ENCODE measurements around the gene NSUN7. TPM values are rescaled to one million over a fixed set of nuclear protein-coding genes. Genes with fewer than 3 reads are reported as not detected.

The NSUN7 gene
- total RNA-seq, 2 experiments from 2014 or later = 0.16 to 0.23 TPM

GRCh38 chr4:40736910-40737309 lies 12.8 kb upstream of the NSUN7 start:
- POLR2A ChIA-PET = no interaction called here
- ATAC-seq (peak; percentile 30), DNase-seq (no peak)
- Mint-ChIP-seq H3K9me3 (ENCODE audit: low read depth) (no peaks in the 10 kb centered on the region), H3K36me3 (ENCODE audit: low read depth) (no peaks in the 10 kb centered on the region), H3K4me1 (peaks cover 3% of the 10 kb centered on the region), H3K27ac (no peak overlapping the region), H3K27me3 (peaks cover 6% of the 10 kb centered on the region), H3K4me3 (no peak overlapping the region)
- CTCF ChIA-PET = interaction anchor here (0.6 to 4.2 kb wide), 6 partner anchors 104 to 313 kb away, joined by 3 to 13 read pairs (median 4); no protein-coding TSS in a partner anchor
- intact Hi-C loops (cut with DNase I, micrococcal nuclease) = loop anchor here (1.0 to 5.0 kb wide), 4 partner anchors 106 to 187 kb away; no protein-coding TSS in a partner anchor

GRCh38 chr4:40737879-40738278 lies 11.9 kb upstream of the NSUN7 start:
- Mint-ChIP-seq H3K27ac (no peak overlapping the region), H3K4me1 (no peaks in the 10 kb centered on the region), H3K9me3 (ENCODE audit: low read depth) (no peaks in the 10 kb centered on the region), H3K36me3 (ENCODE audit: low read depth) (no peaks in the 10 kb centered on the region), H3K27me3 (peaks cover 6% of the 10 kb centered on the region), H3K4me3 (no peak overlapping the region)
- ATAC-seq (no peak), DNase-seq (no peak)
- CTCF ChIA-PET = interaction anchor here (2.1 to 4.2 kb wide), 3 partner anchors 159 to 187 kb away, joined by 4 to 13 read pairs (median 6); no protein-coding TSS in a partner anchor
- intact Hi-C loops (cut with DNase I, micrococcal nuclease) = loop anchor here (1.0 to 5.0 kb wide), 4 partner anchors 105 to 186 kb away; no protein-coding TSS in a partner anchor
- POLR2A ChIA-PET = no interaction called here

GRCh38 chr4:40739347-40739746 lies 10.4 kb upstream of the NSUN7 start:
- Mint-ChIP-seq H3K27me3 (peaks cover 2% of the 10 kb centered on the region), H3K27ac (no peak overlapping the region), H3K4me3 (no peak overlapping the region), H3K36me3 (ENCODE audit: low read depth) (no peaks in the 10 kb centered on the region), H3K4me1 (peaks cover 3% of the 10 kb centered on the region), H3K9me3 (ENCODE audit: low read depth) (no peaks in the 10 kb centered on the region)
- no peak for ATAC-seq
- ChIA-PET CTCF (interaction anchor here (0.9 to 2.2 kb wide), 2 partner anchors 158 to 185 kb away, joined by 4 to 6 read pairs; no protein-coding TSS in a partner anchor), POLR2A (no interaction called here)
- intact Hi-C loops (cut with DNase I, micrococcal nuclease) = loop anchor here in 1 of 2 experiments (5.0 kb wide), 1 partner anchor 168 kb away; no protein-coding TSS in a partner anchor
- no peak for DNase-seq

GRCh38 chr4:40744218-40744617 lies 5.5 kb upstream of the NSUN7 start:
- no peaks in the 10 kb centered on the region for H3K36me3 Mint-ChIP-seq (ENCODE audit: low read depth)
- CTCF ChIA-PET = interaction anchor here (0.7 kb wide), 1 partner anchor 10 kb away, joined by 3 read pairs; no protein-coding TSS in a partner anchor
- no peak for ATAC-seq
- POLR2A ChIA-PET = no interaction called here
- no peaks in the 10 kb centered on the region for H3K9me3 Mint-ChIP-seq (ENCODE audit: low read depth)
- DNase-seq = no peak
- no peak overlapping the region for H3K4me3 Mint-ChIP-seq
- intact Hi-C loops (cut with DNase I, micrococcal nuclease) = no loop called here
- H3K27ac Mint-ChIP-seq = no peak overlapping the region
- H3K4me1 Mint-ChIP-seq = peaks cover 5% of the 10 kb centered on the region
- peaks cover 8% of the 10 kb centered on the region for H3K27me3 Mint-ChIP-seq

GRCh38 chr4:40745285-40745984 lies 4.3 kb upstream of the NSUN7 start:
- Mint-ChIP-seq H3K27ac (no peak overlapping the region), H3K36me3 (ENCODE audit: low read depth) (no peaks in the 10 kb centered on the region), H3K9me3 (ENCODE audit: low read depth) (no peaks in the 10 kb centered on the region), H3K4me1 (peaks cover 6% of the 10 kb centered on the region), H3K27me3 (peaks cover 10% of the 10 kb centered on the region), H3K4me3 (no peak overlapping the region)
- CTCF ChIA-PET = no interaction called here
- POLR2A ChIA-PET = interaction anchor here (0.6 kb wide), 1 partner anchor 336 kb away, joined by 3 read pairs; no protein-coding TSS in a partner anchor
- intact Hi-C loops (cut with DNase I, micrococcal nuclease) = no loop called here
- DNase-seq (no peak), ATAC-seq (no peak)

- H3K4me3 Mint-ChIP-seq = no peak overlapping the region
- CTCF ChIA-PET = interaction anchor here (1.1 kb wide), 1 partner anchor 374 kb away, joined by 4 read pairs; no protein-coding TSS in a partner anchor
- H3K27ac Mint-ChIP-seq = no peak overlapping the region
- DNase-seq (no peak), ATAC-seq (no peak)
- H3K36me3 Mint-ChIP-seq (ENCODE audit: low read depth) = peaks cover 1% of the 10 kb centered on the region
- POLR2A ChIA-PET = no interaction called here
- H3K4me1 Mint-ChIP-seq = peaks cover 9% of the 10 kb centered on the region
- peaks cover 25% of the 10 kb centered on the region for H3K27me3 Mint-ChIP-seq
- H3K9me3 Mint-ChIP-seq (ENCODE audit: low read depth) = no peaks in the 10 kb centered on the region
- intact Hi-C loops (cut with DNase I, micrococcal nuclease) = no loop called here
Measured at GRCh38 chr4:40747207-40747835, 2.4 kb upstream of the NSUN7 start.

GRCh38 chr4:40750461-40751258 lies 905 bp downstream of the NSUN7 start:
- intact Hi-C loops (cut with DNase I, micrococcal nuclease) = no loop called here

GRCh38 chr4:40755616-40756015 lies 5.9 kb downstream of the NSUN7 start:
- Mint-ChIP-seq H3K4me1 (peaks cover 1% of the 10 kb centered on the region), H3K9me3 (ENCODE audit: low read depth) (peaks cover 2% of the 10 kb centered on the region), H3K27me3 (peaks cover 19% of the 10 kb centered on the region), H3K4me3 (no peak overlapping the region), H3K27ac (no peak overlapping the region), H3K36me3 (ENCODE audit: low read depth) (peaks cover 1% of the 10 kb centered on the region)
- intact Hi-C loops (cut with DNase I, micrococcal nuclease) = no loop called here
- POLR2A ChIA-PET = no interaction called here
- no peak for ATAC-seq
- no peak for DNase-seq
- CTCF ChIA-PET = interaction anchor here (1.2 kb wide), 1 partner anchor 20 kb away, joined by 3 read pairs; no protein-coding TSS in a partner anchor

More at GRCh38 chr4:40750461-40751258, 905 bp downstream of the NSUN7 start:
- ATAC-seq (no peak), DNase-seq (no peak)
- Mint-ChIP-seq H3K36me3 (ENCODE audit: low read depth) (peaks cover 1% of the 10 kb centered on the region), H3K9me3 (ENCODE audit: low read depth) (peaks cover 2% of the 10 kb centered on the region), H3K4me1 (peaks cover 5% of the 10 kb centered on the region), H3K27me3 (peaks cover 30% of the 10 kb centered on the region), H3K4me3 (peak overlapping the region; percentile 57), H3K27ac (no peak overlapping the region)
- POLR2A ChIA-PET = no interaction called here
- CTCF ChIA-PET = interaction anchor here (0.7 to 1.4 kb wide), 2 partner anchors 88 to 91 kb away, joined by 3 to 4 read pairs; no protein-coding TSS in a partner anchor

- H3K9me3 Mint-ChIP-seq (ENCODE audit: low read depth) = no peaks in the 10 kb centered on the region
- no peaks in the 10 kb centered on the region for H3K36me3 Mint-ChIP-seq (ENCODE audit: low read depth)
- ATAC-seq = peak; percentile 93
- ChIA-PET CTCF (no interaction called here), POLR2A (no interaction called here)
- intact Hi-C loops (cut with DNase I, micrococcal nuclease) = loop anchor here (1.0 to 2.0 kb wide), 5 partner anchors 41 to 102 kb away; no protein-coding TSS in a partner anchor
- DNase-seq = peak; percentile 76
- peaks cover 1% of the 10 kb centered on the region for H3K27me3 Mint-ChIP-seq
- H3K4me1 Mint-ChIP-seq = peaks cover 12% of the 10 kb centered on the region
- no peak overlapping the region for H3K4me3 Mint-ChIP-seq
- peak overlapping the region; percentile 47 for H3K27ac Mint-ChIP-seq
Measured at GRCh38 chr4:40763228-40763716, 13.5 kb downstream of the NSUN7 start.

- no peak for DNase-seq
- peaks cover 10% of the 10 kb centered on the region for H3K27me3 Mint-ChIP-seq
- no peak overlapping the region for H3K4me3 Mint-ChIP-seq
- H3K27ac Mint-ChIP-seq = no peak overlapping the region
- no peaks in the 10 kb centered on the region for H3K9me3 Mint-ChIP-seq (ENCODE audit: low read depth)
- POLR2A ChIA-PET = no interaction called here
- intact Hi-C loops (cut with DNase I, micrococcal nuclease) = no loop called here
- H3K36me3 Mint-ChIP-seq (ENCODE audit: low read depth) = no peaks in the 10 kb centered on the region
- CTCF ChIA-PET = no interaction called here
- no peak for ATAC-seq
- no peaks in the 10 kb centered on the region for H3K4me1 Mint-ChIP-seq
Measured at GRCh38 chr4:40769266-40769665, 19.5 kb downstream of the NSUN7 start.

- intact Hi-C loops (cut with DNase I, micrococcal nuclease) = no loop called here
- no peak overlapping the region for H3K4me3 Mint-ChIP-seq
- no peaks in the 10 kb centered on the region for H3K36me3 Mint-ChIP-seq (ENCODE audit: low read depth)
- no peak overlapping the region for H3K27ac Mint-ChIP-seq
- H3K9me3 Mint-ChIP-seq (ENCODE audit: low read depth) = peaks cover 4% of the 10 kb centered on the region
- H3K27me3 Mint-ChIP-seq = no peaks in the 10 kb centered on the region
- CTCF ChIA-PET = no interaction called here
- no peaks in the 10 kb centered on the region for H3K4me1 Mint-ChIP-seq
- DNase-seq (no peak), ATAC-seq (no peak)
- POLR2A ChIA-PET = no interaction called here
Measured at GRCh38 chr4:40778090-40778489, 28.3 kb downstream of the NSUN7 start.
